HT-29 (cell line): ENCODE measurements around the gene ADAM21. TPM values are rescaled to one million over a fixed set of nuclear protein-coding genes. Genes with fewer than 3 reads are reported as not detected.
"Not testable (repeated sequence)": the region's sequence is repeated elsewhere in the genome, so short reads cannot be mapped to it uniquely, and the experiment has no call there.

Experiments used
- DNase-seq: peaks from one replicate; pipeline ENCODE4 v3.0.0-alpha.2; 2015; ENCODE audit warnings: low spot score
- total RNA-seq: library from RNA; depleted of rRNA; stranded (reverse); fragments of >200 nt; shearing (Covaris generic); gene quantifications from 2 replicates; pipeline ENCODE4 v1.2.3, GENCODE V29; 2014; rRNA removed

ADAM21 gene
- total RNA-seq: not detected in 2 replicates

GRCh38 chr14:70451874-70452273 is at the start of gene ADAM21:
ADAM21 (plus strand) TSS chr14:70452174; CDS start chr14:70457500, 5,326 bp downstream.
- DNase-seq: no peak

- not testable (repeated sequence) for DNase-seq
These were observed 48.6 kb upstream of the ADAM21 start for GRCh38 chr14:70403335-70403734.

GRCh38 chr14:70406216-70406615 is 45.8 kb upstream of the ADAM21 start:
- not testable (repeated sequence) for DNase-seq

GRCh38 chr14:70407621-70408020 is 44.4 kb upstream of the ADAM21 start:
- DNase-seq: no peak

- no peak for DNase-seq
These were observed 36.2 kb upstream of the ADAM21 start for GRCh38 chr14:70415788-70416187.

GRCh38 chr14:70416338-70416724 is 35.6 kb upstream of the ADAM21 start:
- no peak for DNase-seq

- DNase-seq: peak; percentile 82
These were observed 35.1 kb upstream of the ADAM21 start, which contains the start of gene SYNJ2BP for GRCh38 chr14:70416725-70417349. SYNJ2BP (minus strand) TSS chr14:70417090; CDS start chr14:70416963, 127 bp downstream.

GRCh38 chr14:70419270-70419931 is 32.6 kb upstream of the ADAM21 start:
- DNase-seq: not testable (repeated sequence)

- no peak for DNase-seq
These were observed 29.4 kb upstream of the ADAM21 start for GRCh38 chr14:70422538-70422937.

GRCh38 chr14:70425354-70425753 is 26.6 kb upstream of the ADAM21 start:
- no peak for DNase-seq

GRCh38 chr14:70426555-70426954 is 25.4 kb upstream of the ADAM21 start:
- not testable (repeated sequence) for DNase-seq

- no peak for DNase-seq
These were observed 15.1 kb upstream of the ADAM21 start for GRCh38 chr14:70436867-70437266.

GRCh38 chr14:70441641-70442040 is 10.3 kb upstream of the ADAM21 start:
- no peak for DNase-seq

- no peak for DNase-seq
These were observed 9.2 kb upstream of the ADAM21 start for GRCh38 chr14:70442750-70443149.

- DNase-seq: no peak
These were observed 3.2 kb upstream of the ADAM21 start for GRCh38 chr14:70448633-70449340.

- no peak for DNase-seq
These were observed 2.8 kb downstream of the ADAM21 start for GRCh38 chr14:70454731-70455130.

GRCh38 chr14:70468731-70469130 is 16.8 kb downstream of the ADAM21 start:
- no peak for DNase-seq

GRCh38 chr14:70470863-70471563 is 19.0 kb downstream of the ADAM21 start:
- not testable (repeated sequence) for DNase-seq

GRCh38 chr14:70472253-70473159 is 20.5 kb downstream of the ADAM21 start:
- DNase-seq: no peak

- DNase-seq: no peak
These were observed 21.9 kb downstream of the ADAM21 start for GRCh38 chr14:70473825-70474224.

- DNase-seq: not testable (repeated sequence)
These were observed 23.5 kb downstream of the ADAM21 start for GRCh38 chr14:70475459-70475858.
